Measurements from ENCODE around the gene ZNF485. TPM values are rescaled to one million over a fixed set of nuclear protein-coding genes. Genes with fewer than 3 reads are reported as not detected.

The ZNF485 gene
- total RNA-seq, 1 donor from 2014 or later: 2.5 TPM

- no peak for DNase-seq (ENCODE audit: low read depth)
Observed at GRCh38 chr10:43667317-43667731, 61.1 kb downstream of the ZNF485 start.

Other genes starting within 250 kb of the ZNF485 start
- gene FXYD4, start 234.8 kb upstream of the ZNF485 start, total RNA-seq: 1.8 and 6.1 TPM in 2 replicates
- gene HNRNPF, start 197.3 kb upstream of the ZNF485 start, total RNA-seq: 143 and 200 TPM in 2 replicates
- gene ZNF487, start 169.3 kb upstream of the ZNF485 start, total RNA-seq: 2.9 and 3.1 TPM in 2 replicates
- 1.7 and 3.6 TPM in 2 replicates for gene ZNF239, start 31.8 kb upstream of the ZNF485 start, total RNA-seq
- 28.6 and 35.2 TPM in 2 replicates for gene ZNF32, start 42.4 kb downstream of the ZNF485 start, total RNA-seq